ENCODE data around the gene IGSF1.

Gene IGSF1, protein sequence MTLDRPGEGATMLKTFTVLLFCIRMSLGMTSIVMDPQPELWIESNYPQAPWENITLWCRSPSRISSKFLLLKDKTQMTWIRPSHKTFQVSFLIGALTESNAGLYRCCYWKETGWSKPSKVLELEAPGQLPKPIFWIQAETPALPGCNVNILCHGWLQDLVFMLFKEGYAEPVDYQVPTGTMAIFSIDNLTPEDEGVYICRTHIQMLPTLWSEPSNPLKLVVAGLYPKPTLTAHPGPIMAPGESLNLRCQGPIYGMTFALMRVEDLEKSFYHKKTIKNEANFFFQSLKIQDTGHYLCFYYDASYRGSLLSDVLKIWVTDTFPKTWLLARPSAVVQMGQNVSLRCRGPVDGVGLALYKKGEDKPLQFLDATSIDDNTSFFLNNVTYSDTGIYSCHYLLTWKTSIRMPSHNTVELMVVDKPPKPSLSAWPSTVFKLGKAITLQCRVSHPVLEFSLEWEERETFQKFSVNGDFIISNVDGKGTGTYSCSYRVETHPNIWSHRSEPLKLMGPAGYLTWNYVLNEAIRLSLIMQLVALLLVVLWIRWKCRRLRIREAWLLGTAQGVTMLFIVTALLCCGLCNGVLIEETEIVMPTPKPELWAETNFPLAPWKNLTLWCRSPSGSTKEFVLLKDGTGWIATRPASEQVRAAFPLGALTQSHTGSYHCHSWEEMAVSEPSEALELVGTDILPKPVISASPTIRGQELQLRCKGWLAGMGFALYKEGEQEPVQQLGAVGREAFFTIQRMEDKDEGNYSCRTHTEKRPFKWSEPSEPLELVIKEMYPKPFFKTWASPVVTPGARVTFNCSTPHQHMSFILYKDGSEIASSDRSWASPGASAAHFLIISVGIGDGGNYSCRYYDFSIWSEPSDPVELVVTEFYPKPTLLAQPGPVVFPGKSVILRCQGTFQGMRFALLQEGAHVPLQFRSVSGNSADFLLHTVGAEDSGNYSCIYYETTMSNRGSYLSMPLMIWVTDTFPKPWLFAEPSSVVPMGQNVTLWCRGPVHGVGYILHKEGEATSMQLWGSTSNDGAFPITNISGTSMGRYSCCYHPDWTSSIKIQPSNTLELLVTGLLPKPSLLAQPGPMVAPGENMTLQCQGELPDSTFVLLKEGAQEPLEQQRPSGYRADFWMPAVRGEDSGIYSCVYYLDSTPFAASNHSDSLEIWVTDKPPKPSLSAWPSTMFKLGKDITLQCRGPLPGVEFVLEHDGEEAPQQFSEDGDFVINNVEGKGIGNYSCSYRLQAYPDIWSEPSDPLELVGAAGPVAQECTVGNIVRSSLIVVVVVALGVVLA (N-terminal part only)

DNA sequence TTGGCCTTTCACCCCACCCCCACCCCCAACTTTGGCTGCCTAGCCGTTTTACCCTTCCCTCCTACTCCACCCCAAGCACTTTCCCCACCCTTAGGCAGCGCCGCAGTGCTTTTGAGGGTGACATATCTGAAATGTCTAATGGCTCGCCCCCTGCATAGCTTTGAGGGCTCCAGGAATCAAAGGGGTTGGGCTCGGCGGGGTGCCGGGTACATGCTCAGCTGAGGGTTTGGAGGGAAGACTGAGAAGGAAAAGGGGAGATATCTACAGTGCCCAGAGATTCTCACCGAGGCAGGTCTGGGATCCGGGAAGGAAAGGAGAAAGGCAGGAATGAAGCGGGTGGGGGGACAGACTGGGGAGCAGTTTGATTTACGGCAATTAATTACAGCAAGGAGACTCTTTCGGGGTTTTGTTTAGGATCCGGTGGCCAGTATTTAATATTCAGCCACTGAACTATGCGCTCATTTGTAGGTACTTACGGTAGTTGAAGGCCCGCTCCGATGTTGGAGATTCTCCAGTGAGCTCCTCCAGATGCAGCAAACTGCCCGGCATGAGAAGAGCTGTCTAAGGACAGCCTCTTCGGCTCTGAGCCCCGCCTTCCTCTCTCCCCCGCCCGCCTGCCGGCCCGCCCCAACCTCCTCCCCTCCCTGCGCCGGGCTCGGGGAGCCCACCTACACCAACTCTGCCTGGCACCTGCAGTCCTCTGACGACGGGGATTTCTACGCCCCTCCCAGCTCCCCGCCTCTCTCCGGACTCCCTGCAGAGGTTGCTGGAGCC is at the start of gene IGSF1:
IGSF1 (minus strand) TSS at position 569 of the 774 bp plus-strand sequence. CDS start 2,632 bp downstream, outside the sequence.
- Mint-ChIP-seq H3K27ac (no peak within 1 kb of the TSS), H3K4me1 (no peaks in the 10 kb centered on the region), H3K4me3 (no peak within 1 kb of the TSS), H3K27me3 (peaks cover 22% of the 10 kb centered on the region), H3K9me3 (no peaks in the 10 kb centered on the region), H3K36me3 (no peaks in the 10 kb centered on the region)
- CTCF ChIA-PET, result no interaction called here
- DNase-seq, result no peak

- Mint-ChIP-seq H3K27me3 (no peaks in the 10 kb centered on the region), H3K4me1 (no peaks in the 10 kb centered on the region), H3K27ac (no peak overlapping the region), H3K4me3 (no peak overlapping the region), H3K9me3 (no peaks in the 10 kb centered on the region), H3K36me3 (no peaks in the 10 kb centered on the region)
- CTCF ChIA-PET, result no interaction called here
- DNase-seq, result no peak
Measured at GRCh38 chrX:131332331-131332730, 43.2 kb upstream of the IGSF1 start.

DNA sequence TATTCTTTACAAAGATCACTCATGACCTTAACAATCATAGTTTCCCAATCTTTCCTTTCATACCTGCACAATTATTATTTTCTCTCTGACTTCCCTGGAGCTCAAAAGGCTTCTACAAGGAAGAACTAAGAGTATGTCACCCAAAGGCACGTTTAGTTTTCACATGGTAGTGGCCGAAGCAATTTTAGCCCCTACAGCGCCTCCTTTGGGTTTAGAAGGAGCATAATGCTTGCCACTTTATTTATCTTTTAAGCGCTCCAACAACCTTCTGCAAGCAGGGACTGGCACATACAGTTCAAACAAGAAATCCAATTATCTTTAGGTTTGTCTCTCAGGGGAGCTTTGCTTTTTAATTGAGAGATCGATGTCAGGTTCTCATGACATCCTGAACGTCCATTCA is 42.0 kb upstream of the IGSF1 start:
- DNase-seq, result no peak
- Mint-ChIP-seq H3K27me3 (no peaks in the 10 kb centered on the region), H3K4me3 (no peak overlapping the region), H3K36me3 (no peaks in the 10 kb centered on the region), H3K27ac (no peak overlapping the region), H3K4me1 (no peaks in the 10 kb centered on the region), H3K9me3 (no peaks in the 10 kb centered on the region)
- CTCF ChIA-PET, result no interaction called here

DNA sequence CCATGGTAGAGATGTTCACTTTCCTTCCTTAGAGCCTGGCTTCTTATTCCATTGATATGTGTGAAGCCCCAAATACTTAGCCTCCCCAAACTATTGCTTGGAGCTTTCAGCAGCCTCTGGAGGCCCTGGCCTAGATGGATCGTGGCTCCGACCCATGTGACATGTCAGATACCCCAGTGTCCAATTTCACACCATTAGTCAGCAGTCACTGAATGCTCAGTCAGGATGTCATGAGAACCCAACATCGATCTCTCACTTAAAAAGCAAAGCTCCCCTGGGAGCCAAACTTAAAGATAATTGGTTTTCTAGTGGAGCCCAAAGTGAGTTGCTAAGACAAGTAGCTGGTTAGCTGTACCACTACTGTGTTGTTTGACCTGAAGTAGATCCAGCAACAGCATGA is 41.6 kb upstream of the IGSF1 start:
- Mint-ChIP-seq H3K27ac (no peak overlapping the region), H3K4me1 (no peaks in the 10 kb centered on the region)
- CTCF ChIA-PET, result no interaction called here

DNA sequence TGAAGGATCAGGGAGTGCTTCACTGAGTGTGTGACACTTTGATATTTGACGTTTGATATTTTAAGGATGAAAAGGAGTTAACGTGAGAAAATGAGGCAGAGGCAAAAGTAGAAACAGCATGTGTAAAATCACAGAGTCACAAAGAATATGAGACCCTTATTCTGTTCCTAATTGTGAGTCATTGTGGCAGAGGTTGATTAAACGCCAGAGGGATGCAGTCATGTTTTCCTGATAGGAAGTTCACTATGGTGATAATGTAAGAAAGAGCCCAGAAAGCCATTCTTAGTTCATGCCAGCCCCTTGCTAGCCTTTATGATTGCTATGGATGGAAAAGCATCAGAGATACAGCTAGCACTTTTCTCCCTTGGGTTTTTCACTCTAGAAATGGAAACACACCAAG is 33.5 kb upstream of the IGSF1 start:
- H3K27ac Mint-ChIP-seq, result no peak overlapping the region
- H3K27me3 Mint-ChIP-seq, result no peaks in the 10 kb centered on the region
- no peaks in the 10 kb centered on the region for H3K36me3 Mint-ChIP-seq
- H3K4me3 Mint-ChIP-seq, result no peak overlapping the region
- no peaks in the 10 kb centered on the region for H3K9me3 Mint-ChIP-seq
- no peaks in the 10 kb centered on the region for H3K4me1 Mint-ChIP-seq
- CTCF ChIA-PET, result no interaction called here
- no peak for DNase-seq

More for the DNA sequence above, 41.6 kb upstream of the IGSF1 start:
- Mint-ChIP-seq H3K9me3 (no peaks in the 10 kb centered on the region), H3K4me3 (no peak overlapping the region), H3K27me3 (no peaks in the 10 kb centered on the region), H3K36me3 (no peaks in the 10 kb centered on the region)
- DNase-seq, result no peak

DNA sequence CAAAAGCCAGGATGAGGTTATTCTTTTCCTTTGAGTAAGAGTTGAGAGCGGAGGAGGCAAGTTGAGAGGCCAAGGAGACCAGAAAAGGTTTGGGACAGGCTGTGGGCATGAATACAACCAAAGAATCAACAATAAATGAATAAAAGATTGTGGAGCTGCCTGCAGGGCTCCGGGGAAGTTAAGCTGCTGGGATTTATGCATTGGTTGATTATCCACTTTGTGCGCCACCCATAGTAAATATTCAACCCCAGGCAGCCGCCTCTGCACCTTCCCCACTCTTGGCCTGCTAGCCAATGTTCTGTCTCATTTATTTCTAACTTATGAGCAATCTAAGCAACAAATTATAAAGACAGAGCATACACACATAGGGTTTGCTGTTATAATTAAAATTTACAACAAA is 28.2 kb upstream of the IGSF1 start:
- DNase-seq, result no peak

DNA sequence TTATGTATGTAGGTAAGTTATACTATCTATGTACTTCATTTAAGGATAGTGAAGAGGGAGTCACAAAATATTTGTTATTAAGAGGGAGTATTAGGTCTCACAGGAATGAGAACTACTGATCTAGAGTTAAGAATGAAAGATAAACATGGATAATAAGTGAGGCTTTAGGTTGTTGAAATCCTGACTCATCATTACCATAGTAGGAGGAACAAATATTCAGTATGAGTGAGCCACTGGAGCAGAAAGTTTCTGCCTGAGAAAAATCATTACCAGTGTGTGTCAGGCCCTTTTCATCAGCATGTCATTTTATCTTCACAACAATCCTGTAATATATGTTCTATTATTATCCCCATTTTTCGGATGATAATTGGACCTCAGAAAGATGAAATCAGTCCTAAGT is 27.2 kb upstream of the IGSF1 start:
- H3K4me1 Mint-ChIP-seq, result no peaks in the 10 kb centered on the region
- CTCF ChIA-PET, result no interaction called here
- no peak for DNase-seq
- H3K4me3 Mint-ChIP-seq, result no peak overlapping the region
- H3K9me3 Mint-ChIP-seq, result no peaks in the 10 kb centered on the region
- H3K36me3 Mint-ChIP-seq, result no peaks in the 10 kb centered on the region
- H3K27me3 Mint-ChIP-seq, result no peaks in the 10 kb centered on the region
- no peak overlapping the region for H3K27ac Mint-ChIP-seq

More for the DNA sequence above, 28.2 kb upstream of the IGSF1 start:
- Mint-ChIP-seq H3K4me3 (no peak overlapping the region), H3K27ac (no peak overlapping the region), H3K9me3 (no peaks in the 10 kb centered on the region), H3K27me3 (no peaks in the 10 kb centered on the region), H3K4me1 (no peaks in the 10 kb centered on the region), H3K36me3 (no peaks in the 10 kb centered on the region)
- CTCF ChIA-PET, result no interaction called here

DNA sequence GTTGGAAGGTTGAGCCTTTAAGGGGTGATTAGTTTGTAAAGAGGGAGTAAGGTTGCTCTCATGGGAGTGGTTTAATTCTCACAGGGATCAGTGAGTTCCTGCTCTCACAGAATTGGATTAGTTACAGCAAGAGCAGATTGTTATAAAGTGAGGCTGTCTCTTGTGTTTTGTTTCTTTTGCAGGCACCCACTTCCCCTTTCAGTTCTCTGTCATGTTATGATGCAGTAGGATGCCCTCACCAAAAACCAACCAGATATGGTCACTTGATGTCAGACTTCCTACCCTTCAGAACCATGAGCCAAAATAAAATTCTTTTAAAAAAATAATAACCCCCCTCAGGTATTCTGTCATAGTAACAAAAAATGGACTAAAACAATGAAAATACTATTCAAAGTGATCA is 19.9 kb upstream of the IGSF1 start:
- Mint-ChIP-seq H3K9me3 (no peaks in the 10 kb centered on the region), H3K4me1 (no peaks in the 10 kb centered on the region), H3K27me3 (no peaks in the 10 kb centered on the region), H3K27ac (no peak overlapping the region), H3K36me3 (no peaks in the 10 kb centered on the region), H3K4me3 (no peak overlapping the region)
- DNase-seq, result no peak
- CTCF ChIA-PET, result no interaction called here

DNA sequence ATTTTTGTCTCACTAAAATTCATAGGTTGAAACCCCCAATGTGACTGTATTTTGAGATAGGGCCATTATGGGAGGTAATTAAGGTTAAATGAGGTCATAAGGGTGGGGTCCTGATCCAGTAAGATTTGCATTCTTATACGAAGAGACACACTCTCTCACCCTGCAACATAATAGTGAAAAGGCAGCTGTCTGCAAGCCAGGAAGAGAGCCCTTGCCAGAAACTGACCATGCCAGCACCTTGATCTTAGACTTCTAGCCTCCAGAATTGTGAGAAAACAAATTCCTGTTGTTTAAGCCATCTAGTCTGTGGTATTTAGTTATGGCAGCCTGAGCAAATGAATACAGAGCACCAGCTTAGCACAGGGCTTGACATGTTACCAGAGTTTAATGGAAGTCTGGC is 17.5 kb upstream of the IGSF1 start:
- CTCF ChIA-PET, result no interaction called here
- H3K4me3 Mint-ChIP-seq, result no peak overlapping the region
- no peaks in the 10 kb centered on the region for H3K4me1 Mint-ChIP-seq
- no peaks in the 10 kb centered on the region for H3K36me3 Mint-ChIP-seq
- H3K27ac Mint-ChIP-seq, result no peak overlapping the region
- no peak for DNase-seq
- no peaks in the 10 kb centered on the region for H3K27me3 Mint-ChIP-seq
- no peaks in the 10 kb centered on the region for H3K9me3 Mint-ChIP-seq

DNA sequence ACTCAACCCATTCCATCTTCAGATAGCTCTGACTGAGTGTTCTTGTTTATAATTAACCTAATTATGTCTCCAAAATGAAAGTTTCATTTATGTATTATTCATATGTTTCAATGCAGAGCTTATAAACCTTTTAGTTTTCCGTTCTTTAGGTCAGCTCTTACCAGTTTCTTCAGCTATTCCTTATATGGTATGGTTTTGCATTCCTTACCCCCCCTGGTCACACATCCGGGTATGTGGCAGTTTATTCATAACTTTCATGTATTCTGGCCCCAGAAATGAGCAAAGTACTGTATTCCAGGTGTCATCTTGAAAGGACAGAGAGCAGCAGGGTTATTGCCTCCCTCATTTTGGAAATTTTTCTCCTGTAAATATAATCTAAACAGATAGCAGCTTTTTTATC is 16.8 kb upstream of the IGSF1 start:
- CTCF ChIA-PET, result no interaction called here

DNA sequence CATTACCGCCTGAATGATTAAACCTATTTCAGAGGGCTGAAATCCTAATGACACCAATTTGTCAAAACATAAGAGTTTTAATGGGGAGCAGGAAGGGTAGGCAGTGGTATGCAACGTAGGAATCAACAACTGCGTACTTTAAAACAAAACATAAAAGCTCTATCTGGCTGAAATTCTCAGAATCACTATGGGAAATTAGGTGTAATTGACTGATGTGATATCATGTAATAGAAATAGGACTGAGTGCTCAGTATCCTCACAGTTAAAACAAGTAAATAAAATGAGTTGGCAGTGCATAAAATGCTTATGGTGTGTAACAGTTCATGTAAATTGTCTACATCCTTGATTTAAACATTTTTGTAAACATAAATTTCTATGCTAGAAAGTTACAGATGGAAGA is 13.6 kb upstream of the IGSF1 start:
- Mint-ChIP-seq H3K4me1 (no peaks in the 10 kb centered on the region), H3K27ac (no peak overlapping the region), H3K27me3 (no peaks in the 10 kb centered on the region), H3K4me3 (no peak overlapping the region), H3K9me3 (no peaks in the 10 kb centered on the region), H3K36me3 (no peaks in the 10 kb centered on the region)
- no peak for DNase-seq
- CTCF ChIA-PET, result no interaction called here

More for the DNA sequence above, 16.8 kb upstream of the IGSF1 start:
- H3K9me3 Mint-ChIP-seq, result no peaks in the 10 kb centered on the region
- no peak overlapping the region for H3K4me3 Mint-ChIP-seq
- no peak for DNase-seq
- H3K27ac Mint-ChIP-seq, result no peak overlapping the region
- no peaks in the 10 kb centered on the region for H3K27me3 Mint-ChIP-seq
- no peaks in the 10 kb centered on the region for H3K36me3 Mint-ChIP-seq
- H3K4me1 Mint-ChIP-seq, result no peaks in the 10 kb centered on the region

DNA sequence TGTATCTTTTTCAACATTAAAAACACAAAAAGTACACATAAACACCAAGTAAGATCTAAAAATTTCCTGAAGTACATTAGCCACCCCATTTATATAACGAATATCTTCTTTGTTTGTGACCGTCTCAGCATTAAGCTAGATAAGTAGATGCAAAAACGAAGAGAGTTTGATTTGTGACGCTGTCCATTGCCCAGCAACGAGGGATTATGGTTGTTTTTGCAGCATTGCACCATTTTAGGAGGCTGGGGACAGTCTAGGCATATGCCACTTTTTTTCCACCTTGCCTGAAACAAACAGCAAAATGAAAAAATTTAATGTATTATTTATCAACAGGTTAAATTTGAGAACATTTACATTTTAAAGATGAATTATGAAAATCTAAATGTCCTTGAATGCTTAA is 12.0 kb upstream of the IGSF1 start:
- Mint-ChIP-seq H3K27ac (no peak overlapping the region), H3K9me3 (no peaks in the 10 kb centered on the region), H3K4me1 (no peaks in the 10 kb centered on the region), H3K27me3 (no peaks in the 10 kb centered on the region), H3K36me3 (no peaks in the 10 kb centered on the region), H3K4me3 (no peak overlapping the region)
- no peak for DNase-seq
- CTCF ChIA-PET, result no interaction called here

DNA sequence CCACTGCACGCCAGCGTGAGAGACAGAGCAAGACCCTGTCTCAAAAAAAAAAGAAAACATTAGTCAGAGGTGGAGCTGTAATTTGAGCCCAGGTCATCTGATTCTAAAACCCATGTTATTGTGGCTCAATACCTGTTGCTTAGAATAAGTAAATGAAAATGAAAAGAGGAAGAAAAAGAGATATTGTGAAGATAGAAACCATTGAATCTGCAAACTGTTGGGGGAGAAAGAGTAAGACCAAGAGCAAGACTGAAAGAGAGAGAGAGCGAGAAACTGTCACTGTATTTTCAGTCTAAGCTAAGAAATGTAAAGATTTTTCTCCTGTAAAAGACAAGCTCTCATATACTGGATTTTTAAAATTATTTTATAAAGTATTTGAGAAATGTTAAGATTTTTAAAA is 9.7 kb upstream of the IGSF1 start:
- Mint-ChIP-seq H3K27ac (no peak overlapping the region), H3K4me3 (no peak overlapping the region), H3K4me1 (no peaks in the 10 kb centered on the region), H3K9me3 (no peaks in the 10 kb centered on the region), H3K27me3 (no peaks in the 10 kb centered on the region), H3K36me3 (no peaks in the 10 kb centered on the region)
- CTCF ChIA-PET, result no interaction called here
- DNase-seq, result no peak

GRCh38 chrX:131298036-131298435 is 8.9 kb upstream of the IGSF1 start:
- CTCF ChIA-PET, result no interaction called here
- no peak overlapping the region for H3K27ac Mint-ChIP-seq
- H3K36me3 Mint-ChIP-seq, result no peaks in the 10 kb centered on the region
- DNase-seq, result no peak
- H3K4me1 Mint-ChIP-seq, result no peaks in the 10 kb centered on the region
- no peak overlapping the region for H3K4me3 Mint-ChIP-seq
- no peaks in the 10 kb centered on the region for H3K9me3 Mint-ChIP-seq
- H3K27me3 Mint-ChIP-seq, result no peaks in the 10 kb centered on the region
